Mesenteric fat pad (tissue), 1 donor: ENCODE data around the gene PZP. TPM values are rescaled to one million over a fixed set of nuclear protein-coding genes. Genes with fewer than 3 reads are reported as not detected.
"Not testable (repeated sequence)": the region's sequence is repeated elsewhere in the genome, so short reads cannot be mapped to it uniquely, and the experiment has no call there.

Source experiments
- DNase-seq: peaks from one replicate; pipeline ENCODE4 v3.0.0-alpha.2; 2020; ENCODE audit warnings: low spot score
- total RNA-seq: library from RNA; stranded (reverse); fragmentation: NEBNext Ultra II Directional; extraction: Animal tissue kit (Norgen Biotek cat#: 25700); gene quantifications from one replicate; pipeline ENCODE4 v1.2.1, GENCODE V29; 2021
- donor health status: DM: yes; HTN: yes; CAD: no.

The PZP gene
- total RNA-seq, 1 donor from 2014 or later: 0.61 TPM

GRCh38 chr12:9184276-9184675, 23.9 kb downstream of the PZP start:
- DNase-seq: no peak

GRCh38 chr12:9180810-9181209, 27.4 kb downstream of the PZP start:
- DNase-seq: no peak

- DNase-seq: no peak
Measured at GRCh38 chr12:9179781-9180180, 28.4 kb downstream of the PZP start.

GRCh38 chr12:9169979-9170634, 38.1 kb downstream of the PZP start:
- no peak for DNase-seq

GRCh38 chr12:9167345-9167744, 40.9 kb downstream of the PZP start:
- not testable (repeated sequence) for DNase-seq

GRCh38 chr12:9163392-9163791, 44.8 kb downstream of the PZP start:
- DNase-seq: no peak

GRCh38 chr12:9156119-9156518, 52.1 kb downstream of the PZP start:
- DNase-seq: no peak

GRCh38 chr12:9149372-9149771, 58.8 kb downstream of the PZP start:
- DNase-seq: no peak

GRCh38 chr12:9148926-9149325, 59.3 kb downstream of the PZP start:
- no peak for DNase-seq

GRCh38 chr12:9147461-9147860, 60.7 kb downstream of the PZP start:
- DNase-seq: no peak

GRCh38 chr12:9144730-9145106, 63.5 kb downstream of the PZP start:
- DNase-seq: no peak

GRCh38 chr12:9143929-9144729, 64.1 kb downstream of the PZP start:
- DNase-seq: no peak

- no peak for DNase-seq
Measured at GRCh38 chr12:9143137-9143536, 65.1 kb downstream of the PZP start.

GRCh38 chr12:9139588-9140290, 68.5 kb downstream of the PZP start:
- not testable (repeated sequence) for DNase-seq

- no peak for DNase-seq
Measured at GRCh38 chr12:9135903-9136310, 72.3 kb downstream of the PZP start.

GRCh38 chr12:9134981-9135628, 73.1 kb downstream of the PZP start:
- no peak for DNase-seq

GRCh38 chr12:9133216-9133916, 74.8 kb downstream of the PZP start:
- no peak for DNase-seq

GRCh38 chr12:9132008-9132535, 76.1 kb downstream of the PZP start:
- DNase-seq: no peak

- DNase-seq: no peak
Measured at GRCh38 chr12:9130244-9130643, 78.0 kb downstream of the PZP start.

GRCh38 chr12:9127936-9128663, 80.1 kb downstream of the PZP start:
- DNase-seq: no peak
